HepG2 (cell line): ENCODE data around the gene COL4A6. TPM values are rescaled to one million over a fixed set of nuclear protein-coding genes. Genes with fewer than 3 reads are reported as not detected.

ENCODE experiments used
- CREB1 ChIP-seq, 2 experiments: fragments of 450-650 bp in 1 of 2; IDR thresholded peaks; 2 replicates each; pipeline ENCODE4 v1.6.1; 2016 to 2017; ENCODE audit warnings: control low read depth in 1 of 2, mild to moderate bottlenecking in 1 of 2, missing compliant biosample characterization in 1 of 2, missing genetic modification characterization in 1 of 2
- EED ChIP-seq: sonication (generic); formaldehyde crosslinking; IDR thresholded peaks from 2 replicates; pipeline ENCODE4 v1.5.0; 2020; ENCODE audit warnings: mild to moderate bottlenecking, missing genetic modification reagents
- GABPA ChIP-seq, 2 experiments: IDR thresholded peaks; 2 replicates each; pipeline ENCODE4 v1.6.1; 2011 to 2016; ENCODE audit warnings: low read depth in 2 of 2, low read length in 1 of 2, missing biosample characterization in 1 of 2, missing genetic modification characterization in 1 of 2
- HNF4A ChIP-seq: sonication (generic); formaldehyde crosslinking; IDR thresholded peaks from 2 replicates; pipeline ENCODE4 v1.4.0; 2020; ENCODE audit warnings: missing genetic modification reagents
- IKZF1 ChIP-seq: fragments of 450-650 bp; IDR thresholded peaks from 2 replicates; pipeline ENCODE4 v1.7.1; 2016
- IKZF4 ChIP-seq: sonication (generic); formaldehyde crosslinking; IDR thresholded peaks from 2 replicates; pipeline ENCODE4 v1.5.1; 2020; ENCODE audit warnings: borderline replicate concordance, mild to moderate bottlenecking, low read depth, missing genetic modification reagents; ENCODE audit errors: not compliant biosample characterization
- IRF9 ChIP-seq: sonication (generic); formaldehyde crosslinking; IDR thresholded peaks from 2 replicates; pipeline ENCODE4 v1.8.0; 2022; ENCODE audit warnings: missing genetic modification reagents, mild to moderate bottlenecking, borderline replicate concordance
- KDM6A ChIP-seq: IDR thresholded peaks from 2 replicates; pipeline ENCODE4 v1.6.1; 2016; ENCODE audit warnings: low read depth
- MAZ ChIP-seq, 2 experiments: sonication (generic) in 1 of 2; formaldehyde crosslinking in 1 of 2; IDR thresholded peaks; 2 replicates each; pipeline versions ENCODE4 v1.5.0 to v1.6.1; 2012 to 2020; ENCODE audit warnings: low read depth in 2 of 2, mild to moderate bottlenecking in 2 of 2, borderline replicate concordance in 1 of 2, improper control_type of control experiment in 1 of 2, low read length in 1 of 2, missing genetic modification reagents in 1 of 2, moderate library complexity in 1 of 2
- MXI1 ChIP-seq: IDR thresholded peaks from 3 replicates; pipeline ENCODE4 v1.6.1; 2012; ENCODE audit warnings: low read depth, low read length, inconsistent platforms, borderline replicate concordance
- NR2F6 ChIP-seq, 2 experiments: IDR thresholded peaks; 2 replicates each; pipeline ENCODE4 v1.6.1; 2016; ENCODE audit warnings: antibody characterized with exemption in 1 of 2, mild to moderate bottlenecking in 1 of 2
- POLR2AphosphoS5 ChIP-seq: IDR thresholded peaks from 2 replicates; pipeline ENCODE4 v1.6.1; 2012; ENCODE audit warnings: low read depth, low read length
- SALL1 ChIP-seq: sonication (generic); formaldehyde crosslinking; IDR thresholded peaks from 2 replicates; pipeline ENCODE4 v1.8.0; 2022; ENCODE audit warnings: mild to moderate bottlenecking, missing genetic modification reagents
- SOX6 ChIP-seq, 2 experiments: fragments of 450-650 bp in 1 of 2; sonication (generic) in 1 of 2; formaldehyde crosslinking in 1 of 2; IDR thresholded peaks; 2 replicates each; pipeline versions ENCODE4 v1.4.0 to v1.6.1; 2017 to 2020; ENCODE audit warnings: antibody characterized with exemption in 1 of 2, mild to moderate bottlenecking in 1 of 2, missing genetic modification reagents in 1 of 2
- STAT5B ChIP-seq: sonication (generic); formaldehyde crosslinking; IDR thresholded peaks from 2 replicates; pipeline ENCODE4 v1.4.0; 2020; ENCODE audit warnings: missing genetic modification reagents
- TCF7 ChIP-seq: sonication (generic); IDR thresholded peaks from 2 replicates; pipeline ENCODE4 v1.6.1; 2016; ENCODE audit warnings: antibody characterized with exemption, low read depth
- ZBTB14 ChIP-seq: sonication (generic); formaldehyde crosslinking; IDR thresholded peaks from 2 replicates; pipeline ENCODE4 v1.4.0; 2020; ENCODE audit warnings: missing genetic modification reagents
- ZNF10 ChIP-seq: sonication (generic); formaldehyde crosslinking; IDR thresholded peaks from 2 replicates; pipeline ENCODE4 v1.4.0; 2020; ENCODE audit warnings: mild to moderate bottlenecking, low read depth, missing genetic modification reagents, borderline replicate concordance
- ZNF12 ChIP-seq: sonication (generic); formaldehyde crosslinking; IDR thresholded peaks from 2 replicates; pipeline ENCODE4 v1.5.0; 2020; ENCODE audit warnings: missing genetic modification reagents
- ZNF205 ChIP-seq: IDR thresholded peaks from 2 replicates; pipeline ENCODE4 v1.6.1; 2018; ENCODE audit warnings: missing biosample characterization, missing genetic modification reagents
- ZNF224 ChIP-seq: sonication (generic); formaldehyde crosslinking; IDR thresholded peaks from 2 replicates; pipeline ENCODE4 v1.5.0; 2020; ENCODE audit warnings: mild to moderate bottlenecking, missing genetic modification reagents
- ZNF276 ChIP-seq: sonication (generic); formaldehyde crosslinking; IDR thresholded peaks from 2 replicates; pipeline ENCODE4 v1.4.0; 2020; ENCODE audit warnings: mild to moderate bottlenecking, low read depth, missing genetic modification reagents
- ZNF431 ChIP-seq: sonication (generic); formaldehyde crosslinking; IDR thresholded peaks from 2 replicates; pipeline ENCODE4 v1.9.0; 2022; ENCODE audit warnings: missing genetic modification reagents, low read depth, mild to moderate bottlenecking, borderline replicate concordance
- ZNF598 ChIP-seq: sonication (generic); formaldehyde crosslinking; IDR thresholded peaks from 2 replicates; pipeline ENCODE4 v1.5.1; 2020; ENCODE audit warnings: mild to moderate bottlenecking, missing genetic modification reagents, borderline replicate concordance
- ZNF782 ChIP-seq: sonication (generic); formaldehyde crosslinking; IDR thresholded peaks from 2 replicates; pipeline ENCODE4 v1.4.0; 2020; ENCODE audit warnings: missing genetic modification reagents, mild to moderate bottlenecking, borderline replicate concordance
- ZSCAN29 ChIP-seq: sonication (generic); formaldehyde crosslinking; conservative IDR thresholded peaks from 2 replicates; pipeline ENCODE4 v1.4.0; 2020; ENCODE audit warnings: mild to moderate bottlenecking, missing genetic modification reagents
- polyA plus RNA-seq, 8 experiments: library from polyadenylated mRNA; depleted of rRNA in 3 of 8; stranded (reverse) in 7 of 8; unstranded in 1 of 8; fragments of >200 nt; fragmentation: Illumina TruSeq in 4 of 8; extraction: Trizol in 4 of 8; gene quantifications; 2 replicates each; pipeline versions ENCODE4 v1.2.1 to v1.2.3, GENCODE V29; 2011 to 2016; ENCODE audit warnings: low read depth in 4 of 8, missing spikeins in 1 of 8, mixed read lengths in 1 of 8; ENCODE audit not compliant: insufficient read depth in 1 of 8
- total RNA-seq, 5 experiments: library from RNA; depleted of rRNA; stranded (reverse); fragments of >200 nt; fragmentation: Illumina TruSeq; extraction: Trizol; gene quantifications; 2 replicates each; pipeline ENCODE4 v1.2.3, GENCODE V29; 2016; ENCODE audit warnings: low read depth in 1 of 5

COL4A6 gene
- total and polyA plus RNA-seq, 2 of the 13 experiments (the other 11 are each of a cell fraction or from before 2014, with no cell fraction given) = 4.5 to 8.2 TPM

GRCh38 chrX:108299101-108299591 lies 139.1 kb downstream of the COL4A6 start (continued):
- no peak for TF ChIP-seq ZBTB14 (CRISPR knock-in tag)
- TF ChIP-seq EED (CRISPR knock-in tag) = no peak
- TF ChIP-seq ZNF12 (CRISPR knock-in tag) = peak; percentile 75; the same call in 1 of the 2 replicates
- TF ChIP-seq STAT5B (CRISPR knock-in tag) = no peak
- TF ChIP-seq ZNF276 (CRISPR knock-in tag) = no peak
- TF ChIP-seq SOX6 (IDR thresholded peaks at IDR 0.05) = no peak
- TF ChIP-seq SOX6 (CRISPR knock-in tag; IDR thresholded peaks at IDR 0.05) = peak; percentile 55; the same call in 1 of the 2 replicates
- no peak for TF ChIP-seq IKZF4 (CRISPR knock-in tag)
- TF ChIP-seq ZNF782 (CRISPR knock-in tag) = no peak
- peak; percentile 17; the same call in 1 of the 2 replicates for TF ChIP-seq TCF7
- peak; percentile 66; the same call in 1 of the 2 replicates for TF ChIP-seq ZSCAN29 (CRISPR knock-in tag)
- no peak for TF ChIP-seq ZNF10 (CRISPR knock-in tag)
- no peak for TF ChIP-seq GABPA (IDR thresholded peaks at IDR 0.05; ENCODE audit: low read depth, low read length)
- no peak for TF ChIP-seq GABPA (CRISPR knock-in tag; IDR thresholded peaks at IDR 0.05; ENCODE audit: low read depth)
- TF ChIP-seq HNF4A (CRISPR knock-in tag) = peak; percentile 13; the same call in 1 of the 2 replicates
- TF ChIP-seq SALL1 = peak; percentile 42
- TF ChIP-seq POLR2AphosphoS5 = peak; percentile 37; the same call in 1 of the 2 replicates
- no peak for TF ChIP-seq CREB1 (IDR thresholded peaks at IDR 0.05)
- 0 out of 2 replicates have a peak, but pooled peaks have one; percentile 25 for TF ChIP-seq CREB1 (CRISPR knock-in tag; IDR thresholded peaks at IDR 0.05)
- TF ChIP-seq ZNF224 (CRISPR knock-in tag) = no peak
- TF ChIP-seq KDM6A (CRISPR knock-in tag) = no peak
- TF ChIP-seq NR2F6 (IDR thresholded peaks at IDR 0.05) = no peak
- TF ChIP-seq NR2F6 (CRISPR knock-in tag; IDR thresholded peaks at IDR 0.05) = no peak
- no peak for TF ChIP-seq MAZ (IDR thresholded peaks at IDR 0.05; ENCODE audit: borderline replicate concordance, low read depth, low read length)
- TF ChIP-seq MAZ (CRISPR knock-in tag; IDR thresholded peaks at IDR 0.05; ENCODE audit: low read depth) = no peak
- no peak for TF ChIP-seq MXI1
- TF ChIP-seq ZNF431 (CRISPR knock-in tag) = no peak
- TF ChIP-seq ZNF205 (CRISPR knock-in tag) = no peak
- TF ChIP-seq IRF9 (CRISPR knock-in tag) = no peak
- TF ChIP-seq ZNF598 = no peak
- TF ChIP-seq IKZF1 = no peak
